ENCODE measurements around the gene F8. TPM values are rescaled to one million over a fixed set of nuclear protein-coding genes. Genes with fewer than 3 reads are reported as not detected.

F8 gene
- total and polyA plus RNA-seq, 10 of the 15 experiments (the other 5 are each of a cell fraction or from before 2014, with no cell fraction given): 3.0 to 8.1 (median 5.1) TPM

- TF ChIP-seq SIX5 (IDR thresholded peaks at IDR 0.05; ENCODE audit: low read depth, low read length, severe bottlenecking) (no peak), YBX1 (IDR thresholded peaks at IDR 0.05) (no peak)
Observed at GRCh38 chrX:155053656-155054055, 31.1 kb upstream of the F8 start (continued).

GRCh38 chrX:155052738-155053498 lies 30.4 kb upstream of the F8 start:
- BruUV-seq (replicated peaks): no TSS peak
- H3K9ac ChIP-seq (ENCODE audit: control insufficient read depth, insufficient read depth, low read length): no peak overlapping the region
- no peak overlapping the region for H2AFZ ChIP-seq (ENCODE audit: control insufficient read depth, low read depth, low read length)
- WGBS (ENCODE audit: insufficient coverage, insufficient replicate concordance, low lambda C conversion rate, missing lambda C conversion rate): 58% methylated on average over 5 of the region's 5 CpGs
- no peaks in the 10 kb centered on the region for H3K27me3 ChIP-seq (replicated peaks in 1 of 2; ENCODE audit: control insufficient read depth in 2 of 2, insufficient read depth in 2 of 2, low read length in 1 of 2)
- ChIA-PET POLR2A (no interaction called here), RAD21 (ENCODE audit: unreplicated experiment) (no interaction called here), SMC1A (ENCODE audit: uncharacterized antibody, unreplicated experiment) (no interaction called here), CTCF (no interaction called here)
- no peak for TF ChIP-seq CREM (IDR thresholded peaks at IDR 0.05; ENCODE audit: low read depth)
- H4K20me1 ChIP-seq (ENCODE audit: control insufficient read depth, insufficient read depth): no peaks in the 10 kb centered on the region
- no peaks in the 10 kb centered on the region for H3K9me3 ChIP-seq (replicated peaks; ENCODE audit: control insufficient read depth, insufficient read depth, low read length)
- no peak overlapping the region for H3K4me2 ChIP-seq (ENCODE audit: control insufficient read depth, insufficient read depth)
- in situ Hi-C loops (cut with MboI): no loop called here
- H3K4me3 ChIP-seq: no peak overlapping the region
- intact Hi-C loops (cut with micrococcal nuclease; ENCODE audit: unreplicated experiment): no loop called here
- no peaks in the 10 kb centered on the region for H3K79me2 ChIP-seq (ENCODE audit: control insufficient read depth, insufficient read depth, low read length)
- H3K4me1 ChIP-seq (ENCODE audit: control insufficient read depth, insufficient read depth, low read length): no peaks in the 10 kb centered on the region; the same call in 1 of the 2 replicates
- no peaks in the 10 kb centered on the region; a peak in 2 of 4 replicates for H3K36me3 ChIP-seq (ENCODE audit: control insufficient read depth in 2 of 2, insufficient read depth in 2 of 2, low read length in 1 of 2)
- no peak for DNase-seq (ENCODE audit: low read depth, low spot score)
- H3K27ac ChIP-seq (ENCODE audit: control insufficient read depth, insufficient read depth): no peak overlapping the region
- no peak for ATAC-seq
- FAIRE-seq: no peak

- Histone ChIP-seq H3K27me3 (replicated peaks in 1 of 2; ENCODE audit: control insufficient read depth in 2 of 2, insufficient read depth in 2 of 2, low read length in 1 of 2) (no peaks in the 10 kb centered on the region), H3K4me3 (no peak overlapping the region), H4K20me1 (ENCODE audit: control insufficient read depth, insufficient read depth) (no peaks in the 10 kb centered on the region), H3K79me2 (ENCODE audit: control insufficient read depth, insufficient read depth, low read length) (no peaks in the 10 kb centered on the region), H3K9me3 (replicated peaks; ENCODE audit: control insufficient read depth, insufficient read depth, low read length) (no peaks in the 10 kb centered on the region), H3K27ac (ENCODE audit: control insufficient read depth, insufficient read depth) (no peak overlapping the region), H3K36me3 (ENCODE audit: control insufficient read depth in 2 of 2, insufficient read depth in 2 of 2, low read length in 1 of 2) (no peaks in the 10 kb centered on the region), H2AFZ (ENCODE audit: control insufficient read depth, low read depth, low read length) (no peak overlapping the region), H3K4me1 (ENCODE audit: control insufficient read depth, insufficient read depth, low read length) (no peaks in the 10 kb centered on the region), H3K9ac (ENCODE audit: control insufficient read depth, insufficient read depth, low read length) (no peak overlapping the region), H3K4me2 (ENCODE audit: control insufficient read depth, insufficient read depth) (no peak overlapping the region)
- intact Hi-C loops (cut with micrococcal nuclease; ENCODE audit: unreplicated experiment): no loop called here
- WGBS (ENCODE audit: insufficient coverage, insufficient replicate concordance, low lambda C conversion rate, missing lambda C conversion rate): 37% methylated on average over 9 of the region's 9 CpGs
- DNase-seq (ENCODE audit: low read depth, low spot score) (no peak), FAIRE-seq (no peak), ATAC-seq (peak; percentile 79)
- ChIA-PET SMC1A (ENCODE audit: uncharacterized antibody, unreplicated experiment) (interaction anchor here (0.7 to 1.0 kb wide), 4 partner anchors 15 to 65 kb away, joined by 3 read pairs; no protein-coding TSS in a partner anchor), CTCF (interaction anchor here (0.9 to 1.7 kb wide), 15 partner anchors 8 to 131 kb away, joined by 3 to 10 read pairs (median 4); no protein-coding TSS in a partner anchor), POLR2A (no interaction called here), RAD21 (ENCODE audit: unreplicated experiment) (interaction anchor here (1.2 kb wide), 1 partner anchor 69 kb away, joined by 4 read pairs; no protein-coding TSS in a partner anchor)
- no TSS peak for BruUV-seq (replicated peaks)
- in situ Hi-C loops (cut with MboI): no loop called here
- no peak for TF ChIP-seq HSF1 (IDR thresholded peaks at IDR 0.05; ENCODE audit: low read depth, low read length)
- TF ChIP-seq CREM (IDR thresholded peaks at IDR 0.05; ENCODE audit: low read depth): no peak
- no peak for TF ChIP-seq NKRF (conservative IDR thresholded peaks at IDR 0.05)
- TF ChIP-seq BRCA1 (IDR thresholded peaks at IDR 0.05; ENCODE audit: low read depth, low read length): no peak
- no peak for TF ChIP-seq CBX3 (IDR thresholded peaks at IDR 0.05; ENCODE audit: borderline replicate concordance, low read depth)
Observed at GRCh38 chrX:155048977-155049619, 26.6 kb upstream of the F8 start.
